Dermis blood vessel endothelial cell (primary cell): ENCODE results near the gene NCF2. TPM values are rescaled to one million over a fixed set of nuclear protein-coding genes. Genes with fewer than 3 reads are reported as not detected.

Source experiments
- DNase-seq: peaks from one replicate; pipeline ENCODE4 v3.0.0; 2010
- total RNA-seq: library from RNA; depleted of rRNA; stranded (reverse); fragments of >200 nt; gene quantifications from 2 replicates; pipeline ENCODE4 v1.2.3, GENCODE V29; 2014

Gene NCF2
- total RNA-seq, 1 donor from 2014 or later, result not detected

DNA sequence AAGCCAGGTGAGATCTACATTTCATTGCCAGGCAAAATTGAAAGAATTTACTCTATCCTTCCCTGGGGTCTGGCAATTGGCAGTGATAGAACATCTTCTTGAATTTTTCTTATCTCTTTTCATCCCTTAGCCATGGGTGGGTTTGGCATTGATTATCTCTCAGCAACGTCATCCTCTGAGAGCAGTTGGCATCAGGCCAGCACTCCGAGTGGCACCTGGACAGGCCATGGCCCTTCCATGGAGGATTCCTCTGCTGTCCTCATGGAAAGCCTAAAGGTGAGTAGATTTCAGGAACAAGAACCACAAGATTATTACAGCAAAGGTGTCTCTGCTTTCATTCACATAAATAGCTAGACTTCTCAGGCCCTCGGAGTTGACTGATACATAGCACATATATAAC is 39.3 kb downstream of the NCF2 start:
- DNase-seq, result no peak

DNA sequence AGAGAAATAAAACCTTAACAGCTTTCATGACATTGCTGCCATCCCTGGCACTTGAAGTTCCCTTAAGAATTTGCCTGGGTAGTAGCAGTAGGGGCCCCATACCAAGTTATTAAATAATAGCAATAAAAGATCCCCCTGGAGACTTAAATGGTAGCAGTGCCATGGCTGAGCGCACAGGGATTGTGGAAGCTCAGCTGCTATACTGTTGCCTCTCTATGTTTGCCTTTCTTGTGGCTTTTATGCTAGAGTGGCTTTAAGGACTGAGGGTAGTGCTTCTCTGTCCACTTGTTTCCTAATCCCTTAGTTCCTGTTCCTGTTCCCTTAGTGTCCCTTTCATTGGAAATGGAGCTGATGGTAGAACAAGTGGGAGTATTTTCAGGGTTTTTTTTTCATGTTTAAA is 42.1 kb downstream of the NCF2 start:
- no peak for DNase-seq

DNA sequence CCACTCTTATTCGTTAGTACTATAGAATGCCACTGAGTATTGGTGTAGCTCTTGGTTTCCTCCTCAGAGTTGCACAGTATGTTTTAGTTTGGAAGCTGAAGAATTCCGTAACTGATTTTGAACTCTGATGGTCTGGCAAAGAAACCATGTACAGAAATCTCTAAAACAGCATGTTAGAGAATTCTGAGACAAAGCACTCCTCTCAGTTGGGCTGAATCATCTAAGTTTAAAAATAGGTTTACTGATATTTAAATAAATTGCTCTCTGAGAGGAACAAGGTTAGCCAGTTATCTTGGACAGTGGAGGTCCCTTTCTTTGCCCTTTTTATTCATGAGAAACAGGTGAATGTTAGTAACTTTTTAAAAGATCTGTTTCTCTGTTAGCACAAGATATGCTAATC is 43.8 kb downstream of the NCF2 start:
- no peak for DNase-seq

DNA sequence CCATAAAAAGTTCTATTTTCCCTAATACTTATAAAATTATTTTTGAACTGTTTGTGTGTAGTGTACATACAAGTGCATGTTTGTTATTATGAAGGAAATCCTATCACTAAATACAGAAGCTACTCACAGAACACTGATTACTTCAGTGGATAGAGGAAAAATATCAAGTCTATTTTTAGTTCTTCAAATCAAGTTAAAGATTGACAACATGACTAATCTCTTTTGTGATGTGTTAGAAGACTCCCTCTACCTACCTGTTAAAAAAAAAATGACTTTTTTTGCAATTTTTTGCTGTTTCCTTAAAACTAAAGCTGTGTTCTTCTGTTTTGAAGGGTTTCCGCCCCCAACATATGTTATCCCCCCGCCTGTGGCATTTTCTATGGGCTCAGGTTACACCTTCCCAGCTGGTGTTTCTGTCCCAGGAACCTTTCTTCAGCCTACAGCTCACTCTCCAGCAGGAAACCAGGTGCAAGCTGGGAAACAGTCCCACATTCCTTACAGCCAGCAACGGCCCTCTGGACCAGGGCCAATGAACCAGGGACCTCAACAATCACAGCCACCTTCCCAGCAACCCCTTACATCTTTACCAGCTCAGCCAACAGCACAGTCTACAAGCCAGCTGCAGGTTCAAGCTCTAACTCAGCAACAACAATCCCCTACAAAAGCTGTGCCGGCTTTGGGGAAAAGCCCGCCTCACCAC is 45.5 kb downstream of the NCF2 start:
- DNase-seq, result peak; percentile 8

DNA sequence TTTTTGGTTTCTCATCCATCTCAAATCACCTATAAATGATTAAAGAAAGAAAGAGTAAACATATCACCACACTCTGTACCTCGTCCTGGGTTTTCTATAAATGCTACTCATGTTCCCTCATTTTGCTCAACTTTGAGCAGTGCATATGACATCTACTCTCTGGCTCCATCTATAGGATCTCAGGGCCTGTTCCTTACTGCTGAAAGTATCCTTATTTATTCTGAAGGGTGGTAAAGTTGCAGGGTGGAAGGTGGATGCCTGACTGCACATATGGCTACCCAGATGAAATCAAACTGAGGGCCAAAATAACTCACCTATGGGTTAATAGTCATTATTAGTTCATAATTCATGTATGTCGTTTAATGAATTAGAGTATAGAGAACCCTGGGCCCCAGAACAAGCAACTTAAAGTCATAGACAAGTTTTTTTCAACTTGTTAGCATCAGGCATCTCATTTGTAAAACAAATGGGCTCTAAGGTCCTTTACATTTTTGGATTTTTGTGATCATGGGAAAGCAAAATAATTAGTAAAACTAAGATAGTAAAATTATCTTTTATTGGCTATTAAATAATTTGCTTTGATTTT is 46.5 kb downstream of the NCF2 start:
- DNase-seq, result peak; percentile 83

DNA sequence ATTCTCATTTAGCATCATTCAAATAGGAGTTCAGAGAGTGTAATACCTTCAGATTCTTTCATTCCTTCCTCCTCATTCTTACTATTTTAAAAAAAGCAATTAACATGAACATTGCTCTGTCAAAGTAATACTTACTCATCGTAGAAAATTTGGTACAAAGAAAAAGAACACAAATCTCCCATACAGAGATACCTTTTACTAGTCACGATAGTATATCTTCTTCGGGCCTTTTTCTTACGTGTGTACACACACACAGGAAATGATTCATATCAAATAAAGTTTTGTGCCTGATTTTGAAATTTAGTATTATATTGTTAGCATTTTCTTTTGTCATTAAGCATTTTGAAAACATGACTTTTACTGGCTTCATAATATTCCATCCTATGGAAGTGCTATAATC is 52.9 kb downstream of the NCF2 start:
- no peak for DNase-seq

DNA sequence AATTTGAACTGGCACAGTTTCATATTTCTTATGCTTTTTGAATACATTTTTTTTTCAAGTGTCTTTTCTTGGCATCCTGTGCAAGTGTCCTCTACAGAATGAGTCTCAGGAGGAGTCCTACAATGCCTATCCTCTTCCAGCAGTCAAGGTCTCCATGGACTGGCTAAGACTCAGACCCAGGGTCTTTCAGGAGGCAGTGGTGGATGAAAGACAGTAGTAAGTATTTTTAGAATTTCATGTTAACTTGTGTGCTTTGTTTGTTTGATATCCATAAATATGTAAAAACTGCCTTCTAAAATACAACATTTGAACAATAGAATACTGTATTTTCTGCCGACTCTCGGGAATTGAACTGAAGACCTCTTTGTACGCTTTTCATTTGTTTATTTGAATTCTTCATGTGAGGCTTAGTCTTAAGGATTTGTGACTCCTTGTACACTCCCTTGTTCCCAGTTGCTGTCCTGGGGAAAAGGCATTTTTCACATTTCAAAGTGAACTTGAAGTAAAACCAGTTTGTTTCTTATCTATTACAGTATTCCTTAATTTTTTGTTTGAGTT is 56.6 kb downstream of the NCF2 start:
- no peak for DNase-seq

DNA sequence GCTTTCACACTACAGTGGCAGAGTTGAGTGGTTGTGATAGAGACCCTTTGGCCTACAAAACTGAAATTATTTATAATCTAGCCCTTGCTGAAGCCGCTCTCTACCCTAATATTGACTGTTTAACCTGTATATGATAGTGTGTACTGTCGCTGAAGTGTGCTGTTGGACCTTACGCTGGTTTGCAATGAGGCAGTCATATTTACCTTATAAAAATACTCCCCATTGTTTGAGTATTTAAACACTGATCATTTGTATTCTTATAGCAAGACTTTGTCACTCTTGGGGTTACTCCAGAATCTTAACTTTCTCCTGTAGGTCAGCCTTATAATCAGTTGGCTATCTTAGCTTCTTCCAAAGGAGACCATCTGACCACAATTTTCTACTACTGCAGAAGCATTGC is 61.7 kb downstream of the NCF2 start:
- DNase-seq, result no peak

DNA sequence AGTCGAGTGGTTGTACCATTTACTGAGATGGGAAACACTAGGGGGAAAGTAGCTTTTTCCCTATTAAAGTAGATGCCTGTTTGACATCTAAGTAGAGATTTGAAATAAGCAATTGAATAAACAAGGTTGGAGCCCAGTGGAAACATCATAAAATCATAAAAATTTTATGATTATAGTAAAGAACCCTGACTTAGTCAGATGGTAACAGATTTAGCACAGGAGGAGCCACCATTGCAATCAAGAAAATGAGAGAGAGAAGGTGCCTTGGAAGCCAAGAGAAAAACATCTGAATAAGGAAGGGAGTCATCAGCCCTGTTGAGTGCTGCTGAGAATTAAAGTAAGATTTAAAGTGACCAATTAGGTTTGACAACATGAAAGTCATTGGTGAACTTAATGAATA is 68.2 kb downstream of the NCF2 start:
- no peak for DNase-seq

DNA sequence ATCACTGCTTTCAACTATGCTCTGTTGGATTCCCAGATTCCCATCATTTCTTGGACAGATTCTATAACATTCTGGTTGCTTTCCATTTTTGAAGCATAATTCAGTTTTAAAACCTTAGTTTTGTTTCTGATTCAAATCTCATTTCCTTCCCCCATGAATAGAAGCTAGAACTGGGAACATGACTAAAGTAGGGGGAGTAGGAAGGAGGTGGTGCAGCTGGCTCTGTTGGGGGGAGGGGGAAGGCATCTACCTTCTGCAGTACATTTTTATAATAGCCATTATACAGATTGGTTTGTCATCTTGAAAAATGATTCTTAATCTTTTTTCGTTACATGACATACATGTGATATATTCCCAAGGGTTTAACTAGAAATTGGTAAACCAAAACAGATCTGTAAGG is 69.9 kb downstream of the NCF2 start:
- DNase-seq, result peak; percentile 59

DNA sequence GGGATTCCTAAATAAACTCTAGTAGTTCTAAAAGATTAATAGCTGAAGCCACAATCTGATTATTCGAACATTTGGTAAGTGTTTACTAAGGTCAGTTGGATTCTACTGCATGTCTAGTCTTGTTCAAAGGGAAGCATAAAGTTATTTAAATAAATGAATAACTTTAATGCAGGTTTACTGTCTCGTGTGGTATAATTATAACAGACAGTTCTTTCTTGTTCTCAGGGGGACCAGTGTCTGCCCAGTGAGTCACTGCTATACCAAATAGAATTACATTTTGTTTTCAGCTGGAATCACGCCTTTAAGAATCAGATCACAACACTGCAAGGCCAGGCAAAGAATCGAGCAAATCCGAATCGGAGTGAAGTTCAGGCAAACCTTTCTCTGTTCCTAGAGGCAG is 72.9 kb downstream of the NCF2 start:
- DNase-seq, result no peak

DNA sequence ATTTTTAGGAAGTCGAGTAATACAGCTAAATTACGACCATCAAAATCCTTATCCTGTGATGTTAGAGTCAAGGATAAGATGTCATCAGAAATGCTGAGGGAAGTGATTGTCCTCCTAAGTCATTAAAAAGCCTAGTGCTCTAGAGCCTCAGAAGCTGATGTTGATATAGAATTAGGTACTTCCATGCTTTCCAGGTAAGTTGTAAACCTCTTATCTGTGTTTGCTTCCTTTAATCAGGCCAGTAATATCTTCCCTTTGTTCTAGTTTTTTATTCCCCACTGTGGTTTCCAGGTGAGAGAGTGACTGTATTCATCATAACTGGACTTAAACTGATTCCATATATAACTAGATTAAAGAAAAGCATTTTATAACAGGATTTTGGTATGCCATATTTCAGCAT is 73.5 kb downstream of the NCF2 start:
- DNase-seq, result no peak

DNA sequence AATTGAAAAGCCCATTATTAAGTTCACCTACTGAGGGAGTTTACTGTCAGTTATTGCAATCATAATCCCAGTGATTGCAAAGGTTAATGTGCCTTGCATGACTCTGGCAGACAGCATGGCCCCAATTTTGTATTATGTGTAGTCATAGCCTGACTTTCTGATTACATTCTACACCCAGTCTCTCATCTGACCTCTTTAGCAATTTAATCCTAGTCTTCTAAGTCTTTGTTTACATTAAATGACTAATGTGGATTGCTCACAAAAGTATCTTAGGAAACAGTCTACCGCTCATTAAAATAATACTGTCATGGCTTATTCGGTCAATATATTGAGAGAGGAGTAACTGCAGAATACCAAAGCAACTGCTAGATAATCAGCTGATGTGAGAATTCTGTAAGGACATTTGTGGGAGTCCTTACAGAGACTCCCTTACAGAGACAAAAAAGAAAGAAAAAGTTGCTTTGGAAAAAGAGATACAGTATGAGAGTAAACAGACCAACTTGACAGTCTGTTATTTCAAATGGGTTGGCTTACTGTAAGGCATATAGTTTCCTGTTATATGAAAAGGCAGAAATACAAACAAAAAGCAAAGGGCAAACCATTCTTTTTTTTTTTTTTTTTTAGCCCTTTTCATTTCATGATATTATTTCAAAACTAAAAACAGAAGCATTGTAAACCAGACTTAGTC is 75.1 kb downstream of the NCF2 start:
- peak; percentile 58 for DNase-seq

DNA sequence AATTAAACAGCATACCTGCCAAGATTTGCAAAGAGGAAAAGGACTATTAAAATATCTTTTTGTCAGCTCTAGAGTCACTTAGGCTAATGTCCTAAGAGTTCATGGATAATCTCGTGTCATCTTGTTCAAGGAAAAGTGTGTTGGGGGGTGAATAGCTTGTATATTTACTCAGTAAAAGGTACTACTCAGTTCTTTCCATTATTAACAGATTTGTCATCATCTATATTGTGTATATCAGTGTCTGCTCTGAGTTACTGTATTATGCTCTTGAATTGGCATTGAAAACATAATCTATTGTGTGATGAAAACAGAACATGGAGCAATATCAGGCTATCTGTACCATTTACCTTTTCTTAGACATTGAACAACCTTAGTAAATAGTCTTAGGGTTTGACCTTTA is 76.0 kb downstream of the NCF2 start:
- no peak for DNase-seq

DNA sequence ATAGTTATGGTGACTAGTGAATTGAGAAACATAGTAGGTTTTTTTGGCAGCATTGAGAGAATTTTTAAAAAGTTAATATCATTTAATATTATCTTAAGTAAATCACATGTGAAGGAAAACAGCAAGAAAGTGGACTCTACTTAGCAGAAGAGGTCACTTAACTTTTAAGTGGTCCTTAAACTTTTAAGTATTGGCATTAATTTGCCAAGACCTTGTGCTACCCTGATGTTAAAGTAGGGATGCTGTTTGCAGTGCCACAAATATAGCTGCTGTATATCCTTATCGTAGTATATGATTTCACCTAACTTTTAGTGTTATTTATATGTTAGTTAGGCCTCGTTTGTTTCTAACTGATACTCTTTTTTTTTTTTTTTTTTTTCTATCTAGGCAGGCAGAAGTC is 77.8 kb downstream of the NCF2 start:
- no peak for DNase-seq

DNA sequence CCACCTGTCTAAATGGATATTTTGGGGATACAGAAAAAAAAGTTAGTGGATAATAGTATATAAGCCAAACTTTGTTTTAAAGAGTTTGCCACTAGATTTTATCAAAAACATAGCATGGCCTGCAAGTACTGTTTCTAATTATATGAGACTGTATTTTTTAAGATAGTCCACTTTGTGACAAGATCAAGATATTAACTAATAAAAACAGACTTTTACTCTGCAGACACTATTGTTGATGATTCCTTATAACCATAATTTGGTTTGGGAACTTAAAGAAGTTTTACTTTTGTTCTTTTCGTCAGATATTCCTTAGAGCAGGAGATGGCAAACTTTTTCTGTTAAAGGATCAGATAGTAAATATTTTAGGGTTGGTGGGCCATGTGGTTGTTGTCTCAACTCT is 81.6 kb downstream of the NCF2 start:
- no peak for DNase-seq

DNA sequence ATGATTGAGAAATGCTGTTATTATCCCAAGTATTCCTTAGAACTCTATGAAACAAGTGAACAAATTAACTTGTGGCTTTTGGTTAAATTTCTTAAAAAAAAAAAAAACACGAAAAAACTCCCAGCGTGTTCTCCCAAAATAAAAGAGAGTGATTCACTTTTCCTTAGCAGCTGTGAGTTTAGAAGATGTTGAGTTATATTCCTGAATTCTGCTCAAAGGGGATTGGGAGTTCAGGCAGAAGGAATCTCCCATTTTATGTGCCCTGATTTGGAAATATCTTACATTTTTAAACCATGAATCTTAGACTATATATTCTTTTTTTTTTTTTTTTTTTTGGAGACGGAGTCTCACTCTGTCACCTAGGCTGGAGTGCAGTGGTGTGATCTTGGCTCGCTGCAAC is 83.7 kb downstream of the NCF2 start:
- DNase-seq, result no peak

Other genes with a start within 250 kb of the NCF2 start
- gene NMNAT2, start 172.1 kb downstream of the NCF2 start, total RNA-seq, result 0.28 and 0.68 TPM in 2 replicates
- 26.7 and 44.4 TPM in 2 replicates for gene SMG7, start 118.0 kb downstream of the NCF2 start, total RNA-seq
- gene ARPC5, start 45.3 kb upstream of the NCF2 start, total RNA-seq, result 172 and 229 TPM in 2 replicates
- not detected in 2 replicates for gene APOBEC4, start 62.9 kb upstream of the NCF2 start, total RNA-seq
- gene RGL1, start 214.7 kb upstream of the NCF2 start, total RNA-seq, result 28.8 and 29.3 TPM in 2 replicates